Measurements from ENCODE around the gene CLASP1.

- no peak for TF ChIP-seq CTCF (IDR thresholded peaks at IDR 0.05)
- no peak for TF ChIP-seq SIN3A (IDR thresholded peaks at IDR 0.05; ENCODE audit: borderline replicate concordance, insufficient read depth, low read depth, low read length)
These were observed 37.2 kb downstream of the CLASP1 start for GRCh38 chr2:121611730-121612705.
